Renal pelvis (tissue), 12 donors: Measurements from ENCODE around the gene ELMOD3. TPM values are rescaled to one million over a fixed set of nuclear protein-coding genes. Genes with fewer than 3 reads are reported as not detected.
"Not testable (repeated sequence)": the region's sequence is repeated elsewhere in the genome, so short reads cannot be mapped to it uniquely, and the experiment has no call there.

ENCODE experiments used
- DNase-seq: peaks from one replicate; pipeline ENCODE4 v3.0.0-alpha.2; 2013
- long read RNA-seq, 16 experiments: transcript quantifications; one replicate each; lab custom pipeline, GENCODE V29; 2026
- polyA plus RNA-seq, 3 donors: library from polyadenylated mRNA; unstranded; fragments of 120-200 nt; gene quantifications; one replicate each; pipeline ENCODE4 v1.2.1, GENCODE V29; 2013; ENCODE audit not compliant: insufficient read length in 3 of 3

The ELMOD3 gene
- 10 to 100 TPM; 22.5 to 38.0 (median 33.1) TPM for polyA plus RNA-seq
- long read RNA-seq, donor 1, partial matches to known transcripts = 0 of 1 reads
- long read RNA-seq, donor 1, other reads (novel, unspliced or antisense) = 0 of 1 reads
- long read RNA-seq, donor 2, partial matches to known transcripts = 0 of 1 reads
- long read RNA-seq, donor 2, other reads (novel, unspliced or antisense) = 0 of 1 reads
- long read RNA-seq, donor 3 = 0 reads
- long read RNA-seq, donor 4, partial matches to known transcripts = 0 of 1 reads
- long read RNA-seq, donor 4, other reads (novel, unspliced or antisense) = 0 of 1 reads
- long read RNA-seq, donor 5 = 0 reads
- long read RNA-seq, donor 6, partial matches to known transcripts = 105 of 164 reads
- long read RNA-seq, donor 6, other reads (novel, unspliced or antisense) = 58 of 164 reads
- long read RNA-seq, donor 7 = 0 reads
- long read RNA-seq, donor 8 = 0 reads
- long read RNA-seq, donor 9 = 0 reads
- long read RNA-seq, donor 10 = 0 reads
- long read RNA-seq, donor 11, partial matches to known transcripts = 0 of 1 reads
- long read RNA-seq, donor 11, other reads (novel, unspliced or antisense) = 0 of 1 reads
- long read RNA-seq, donor 12, partial matches to known transcripts = 227 of 242 reads
- long read RNA-seq, donor 12, other reads (novel, unspliced or antisense) = 9 of 242 reads
- long read RNA-seq, donor 13, partial matches to known transcripts = 7 of 9 reads
- long read RNA-seq, donor 13, other reads (novel, unspliced or antisense) = 0 of 9 reads
- long read RNA-seq, donor 14 = 0 reads
- long read RNA-seq, donor 15, partial matches to known transcripts = 158 of 260 reads
- long read RNA-seq, donor 15, other reads (novel, unspliced or antisense) = 100 of 260 reads
- long read RNA-seq, donor 16, partial matches to known transcripts = 91 of 136 reads
- long read RNA-seq, donor 16, other reads (novel, unspliced or antisense) = 44 of 136 reads

- DNase-seq = peak; percentile 99
Observed at GRCh38 chr2:85354286-85355072, at the start of gene ELMOD3, which contains the start of gene RETSAT. TSS of gene ELMOD3 (plus strand) at chr2:85354769. CDS start at chr2:85357199, 2,430 bp downstream. TSS of gene RETSAT (minus strand) at chr2:85354528. CDS start at chr2:85354507, 21 bp downstream.

- DNase-seq = no peak
Observed at GRCh38 chr2:85307527-85307897, 47.1 kb upstream of the ELMOD3 start.

GRCh38 chr2:85308201-85308600 is 46.4 kb upstream of the ELMOD3 start:
- DNase-seq = no peak

- peak; percentile 91 for DNase-seq
Observed at GRCh38 chr2:85308896-85309555, 45.5 kb upstream of the ELMOD3 start.

GRCh38 chr2:85309699-85310321 is 44.8 kb upstream of the ELMOD3 start:
- DNase-seq = no peak

GRCh38 chr2:85310330-85310729 is 44.2 kb upstream of the ELMOD3 start:
- no peak for DNase-seq

GRCh38 chr2:85312404-85312803 is 42.2 kb upstream of the ELMOD3 start:
- DNase-seq = no peak

- no peak for DNase-seq
Observed at GRCh38 chr2:85314884-85315242, 39.7 kb upstream of the ELMOD3 start.

- DNase-seq = not testable (repeated sequence)
Observed at GRCh38 chr2:85315921-85316320, 38.6 kb upstream of the ELMOD3 start.

GRCh38 chr2:85318222-85319074 is 36.1 kb upstream of the ELMOD3 start:
- DNase-seq = peak; percentile 74

- DNase-seq = no peak
Observed at GRCh38 chr2:85319796-85320195, 34.8 kb upstream of the ELMOD3 start.

- DNase-seq = no peak
Observed at GRCh38 chr2:85323351-85323987, 31.1 kb upstream of the ELMOD3 start.

- DNase-seq = not testable (repeated sequence)
Observed at GRCh38 chr2:85323988-85324367, 30.6 kb upstream of the ELMOD3 start.

- no peak for DNase-seq
Observed at GRCh38 chr2:85324639-85325465, 29.7 kb upstream of the ELMOD3 start.

- no peak for DNase-seq
Observed at GRCh38 chr2:85325466-85325811, 29.1 kb upstream of the ELMOD3 start.

- no peak for DNase-seq
Observed at GRCh38 chr2:85326406-85327159, 28.0 kb upstream of the ELMOD3 start.

- DNase-seq = no peak
Observed at GRCh38 chr2:85327160-85327821, 27.3 kb upstream of the ELMOD3 start.
